GM19240 (cell line): Measurements from ENCODE around the gene PHRF1.
"Not testable (repeated sequence)": the region's sequence is repeated elsewhere in the genome, so short reads cannot be mapped to it uniquely, and the experiment has no call there.

Experiments used
- DNase-seq: peaks from one replicate; pipeline ENCODE4 v3.0.0; 2011; ENCODE audit warnings: low spot score; ENCODE audit not compliant: insufficient read length

The PHRF1 gene

DNA sequence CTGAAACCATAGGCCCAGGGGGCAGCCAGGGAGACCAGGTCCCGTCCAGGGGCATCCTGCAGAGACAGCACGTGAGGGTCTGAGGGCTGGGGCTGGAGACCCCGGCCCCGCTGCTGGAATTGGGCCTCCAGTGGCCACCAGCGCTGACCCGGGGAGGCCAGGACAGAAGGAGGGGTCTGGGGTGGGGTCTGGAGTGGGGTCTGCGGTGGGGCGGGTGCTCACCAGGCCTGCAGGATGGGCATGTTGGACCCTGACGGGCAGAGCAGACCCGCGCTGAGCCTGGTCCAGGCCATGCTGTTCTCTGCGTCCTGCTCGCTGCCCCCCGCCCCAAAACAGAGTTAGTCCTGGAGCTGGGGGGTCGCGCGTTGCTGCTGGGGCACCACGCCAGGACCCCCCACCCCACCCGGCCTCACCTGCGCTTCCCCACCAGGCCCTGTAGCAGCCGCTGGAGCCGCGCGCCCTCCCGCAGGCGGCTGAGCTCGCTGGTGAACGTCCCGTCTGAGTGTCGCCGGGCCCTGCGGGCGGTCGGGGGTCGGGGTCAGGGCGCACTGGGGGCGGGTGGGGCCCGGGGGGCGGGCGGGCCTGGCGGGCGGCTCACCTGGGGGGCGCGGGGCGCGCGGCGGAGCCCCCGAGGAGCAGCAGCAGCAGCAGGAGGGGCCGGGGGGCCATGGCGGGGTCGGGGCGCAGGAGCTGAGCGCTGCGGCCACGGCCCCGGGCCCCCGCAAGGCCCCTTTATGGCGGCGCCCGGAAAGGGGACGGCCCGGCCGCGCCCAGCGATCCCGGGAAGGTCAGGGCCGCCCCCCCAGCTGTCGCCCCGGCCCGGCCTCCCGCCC, 50.4 kb downstream of the PHRF1 start, which contains the start of gene SCT:
SCT (minus strand) TSS at position 707 of the 833 bp plus-strand sequence; CDS start at position 669, 38 bp downstream.
- DNase-seq, result no peak

DNA sequence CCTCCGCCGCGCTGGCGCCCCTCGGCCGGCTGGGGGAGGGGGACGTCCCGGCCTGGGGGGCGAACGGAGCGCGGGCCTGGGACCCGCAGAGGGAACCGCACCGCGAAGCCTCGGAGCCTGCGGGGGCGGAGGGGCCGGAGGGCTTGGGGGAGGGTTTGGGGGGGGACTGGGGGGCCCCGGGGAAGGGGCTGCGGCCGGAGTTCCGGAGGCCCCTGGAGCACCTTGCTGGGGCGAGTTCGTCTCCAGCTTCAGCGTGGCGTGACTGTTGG, 51.0 kb downstream of the PHRF1 start:
- no peak for DNase-seq

DNA sequence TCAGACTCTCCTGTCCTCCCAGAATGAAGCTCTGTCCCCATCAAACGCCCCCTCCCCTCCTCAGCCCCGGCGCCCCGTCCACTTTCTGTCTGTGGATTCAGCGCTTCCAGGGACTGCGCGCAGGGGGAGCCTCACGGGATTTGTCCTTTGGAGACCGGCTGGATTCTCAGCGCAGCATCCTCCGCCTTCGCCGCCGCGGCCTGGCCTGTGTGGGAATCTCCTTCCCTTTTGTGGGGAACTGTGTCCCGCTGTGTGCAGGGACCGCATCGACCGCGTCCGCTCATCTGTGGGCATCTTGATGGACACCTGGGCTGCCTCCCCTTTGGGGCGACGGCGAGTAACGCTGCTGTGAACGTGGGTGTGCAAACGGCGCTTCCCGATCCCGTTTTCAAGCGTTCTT, 51.8 kb downstream of the PHRF1 start:
- no peak for DNase-seq

DNA sequence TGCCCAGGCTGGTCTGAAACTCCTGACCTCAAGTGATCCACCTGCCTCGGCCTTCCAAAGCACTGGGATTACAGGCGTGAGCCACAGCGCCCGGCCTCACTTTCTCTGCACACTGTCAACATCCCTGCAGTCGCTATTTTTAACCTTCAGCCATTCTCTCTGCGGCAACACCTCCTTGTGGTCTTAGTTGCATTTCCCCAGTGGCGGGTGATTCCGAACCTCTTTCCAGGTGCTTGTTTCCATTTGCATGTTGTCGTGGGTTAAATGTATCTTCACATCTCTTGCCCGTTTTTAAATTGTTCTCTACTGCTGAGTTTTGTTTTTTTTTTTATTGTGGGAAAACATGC, 52.9 kb downstream of the PHRF1 start:
- DNase-seq, result no peak

DNA sequence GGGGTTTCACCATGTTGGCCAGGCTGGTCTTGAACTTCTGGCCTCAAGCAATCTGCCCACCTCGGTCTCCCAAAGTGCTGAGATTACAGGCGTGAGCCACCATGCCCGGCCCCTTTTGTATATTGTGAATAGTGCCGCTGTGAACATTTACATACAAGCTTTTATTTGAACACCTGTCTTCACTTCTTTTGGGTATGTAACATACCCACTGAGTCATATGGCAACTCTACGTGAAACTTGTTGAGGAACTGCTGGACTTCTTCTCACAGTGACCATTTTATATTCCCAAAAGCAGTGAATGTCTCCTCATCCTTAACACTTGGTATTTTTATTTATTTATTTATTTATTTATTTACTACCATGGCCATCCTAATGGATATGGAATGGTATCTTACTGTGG, 54.6 kb downstream of the PHRF1 start:
- no peak for DNase-seq

DNA sequence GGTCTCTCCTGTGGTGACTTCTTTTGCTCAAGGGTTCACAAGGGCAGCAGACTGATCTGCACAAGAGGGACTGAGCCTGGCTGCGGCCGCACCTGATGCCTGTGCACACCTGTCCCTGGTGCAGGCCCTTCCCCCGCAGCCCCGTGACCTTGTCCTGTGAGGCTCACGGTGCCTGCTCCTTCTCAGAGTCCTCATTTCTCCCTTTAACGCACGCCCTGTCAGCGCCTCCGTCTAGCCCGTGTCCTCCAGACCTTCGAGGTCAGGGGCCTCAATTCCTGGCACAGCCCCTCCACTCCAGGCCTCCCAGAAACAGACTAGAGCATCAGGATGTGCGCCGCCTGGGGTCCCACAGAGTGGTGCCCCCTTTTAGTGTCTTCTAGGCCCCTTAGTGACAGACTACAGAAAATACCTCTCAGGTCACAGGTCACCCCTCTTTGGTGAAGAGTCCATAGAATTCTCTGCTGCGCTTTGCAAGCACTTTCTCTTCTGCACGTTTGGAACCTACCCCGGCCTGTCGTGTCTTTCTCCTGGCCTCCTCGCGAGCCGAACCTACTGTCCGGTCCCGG, 59.8 kb downstream of the PHRF1 start:
- DNase-seq, result no peak

DNA sequence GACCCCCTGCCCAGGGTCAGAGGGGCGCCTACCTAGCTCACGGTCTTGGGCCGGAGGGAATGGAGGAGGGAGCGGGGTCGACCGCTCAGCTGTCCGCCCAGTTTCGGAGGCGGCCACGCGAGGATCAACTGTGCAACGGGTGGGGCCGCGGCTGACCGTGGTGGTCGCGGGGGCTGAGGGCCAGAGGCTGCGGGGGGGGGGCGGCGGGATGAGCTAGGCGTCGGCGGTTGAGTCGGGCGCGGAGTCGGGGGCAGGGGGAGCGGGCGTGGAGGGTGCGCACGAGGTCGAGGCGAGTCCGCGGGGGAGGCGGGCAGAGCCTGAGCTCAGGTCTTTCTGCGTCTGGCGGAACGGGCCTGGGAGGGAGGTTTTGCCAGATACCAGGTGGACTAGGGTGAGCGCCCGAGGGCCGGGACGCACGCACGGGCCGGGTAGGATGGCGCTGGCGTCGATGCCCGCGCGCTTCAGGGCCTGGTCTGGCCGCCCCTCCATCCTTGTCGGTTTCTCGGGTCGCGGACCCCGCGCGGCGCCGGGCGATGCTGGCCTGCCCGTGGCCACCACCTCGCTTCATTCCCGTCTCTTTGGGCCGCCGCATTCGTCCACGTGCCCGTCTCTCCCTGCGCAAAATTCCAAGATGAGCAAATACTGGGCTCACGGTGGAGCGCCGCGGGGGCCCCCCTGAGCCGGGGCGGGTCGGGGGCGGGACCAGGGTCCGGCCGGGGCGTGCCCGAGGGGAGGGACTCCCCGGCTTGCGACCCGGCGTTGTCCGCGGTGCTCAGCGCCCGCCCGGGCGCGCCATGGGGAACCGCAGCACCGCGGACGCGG, 60.5 kb downstream of the PHRF1 start, which contains the start of gene DRD4:
DRD4 (plus strand) TSS at position 759 of the 822 bp plus-strand sequence; CDS start at position 795, 36 bp downstream.
- no peak for DNase-seq

DNA sequence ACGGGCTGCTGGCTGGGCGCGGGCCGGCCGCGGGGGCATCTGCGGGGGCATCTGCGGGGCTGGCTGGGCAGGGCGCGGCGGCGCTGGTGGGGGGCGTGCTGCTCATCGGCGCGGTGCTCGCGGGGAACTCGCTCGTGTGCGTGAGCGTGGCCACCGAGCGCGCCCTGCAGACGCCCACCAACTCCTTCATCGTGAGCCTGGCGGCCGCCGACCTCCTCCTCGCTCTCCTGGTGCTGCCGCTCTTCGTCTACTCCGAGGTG, 61.0 kb downstream of the PHRF1 start:
- no peak for DNase-seq

DNA sequence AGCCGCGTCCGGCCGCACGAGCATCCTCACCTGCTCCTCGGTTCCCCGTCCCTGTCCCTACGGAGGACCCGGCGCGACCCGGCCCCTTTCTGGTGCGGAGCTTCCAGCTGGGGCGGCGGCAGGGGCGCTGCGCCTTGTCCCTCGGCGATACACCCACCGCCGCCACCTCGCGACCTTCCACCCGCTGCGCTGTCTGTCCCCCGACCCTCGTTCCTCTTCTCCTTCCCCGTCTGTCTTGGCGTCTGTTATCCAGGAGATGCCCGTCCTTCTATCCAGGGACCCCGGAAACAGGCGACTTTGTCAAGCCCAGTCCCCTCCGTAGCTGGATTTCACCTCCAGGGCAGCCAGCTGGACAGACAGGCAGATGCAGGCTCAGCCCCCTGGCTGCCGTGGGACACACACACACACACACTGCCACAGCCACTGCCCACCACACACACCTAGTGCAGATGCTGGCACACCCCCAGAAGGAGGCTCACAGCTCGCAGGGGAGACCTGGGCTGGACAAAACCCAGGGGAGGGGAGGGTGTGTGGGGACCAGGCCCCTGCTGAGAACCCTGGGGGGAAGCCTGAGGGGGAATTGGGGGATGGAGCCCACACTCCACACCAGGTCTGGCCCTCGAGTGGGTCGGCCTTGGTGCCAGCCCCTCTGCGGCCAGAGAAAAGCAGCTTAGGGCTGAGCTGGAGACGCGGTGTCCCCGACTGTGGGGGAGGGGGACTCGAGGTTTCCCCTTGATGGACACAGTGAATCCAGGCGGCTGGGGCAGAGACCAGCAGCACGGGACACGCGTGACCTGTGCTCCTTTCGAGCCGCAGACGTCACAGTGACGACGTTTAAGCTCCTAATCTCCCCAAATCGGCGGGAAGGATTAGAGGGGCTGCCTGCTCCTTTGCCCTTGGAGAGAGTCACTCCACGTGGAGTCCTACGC, 61.6 kb downstream of the PHRF1 start:
- no peak for DNase-seq

DNA sequence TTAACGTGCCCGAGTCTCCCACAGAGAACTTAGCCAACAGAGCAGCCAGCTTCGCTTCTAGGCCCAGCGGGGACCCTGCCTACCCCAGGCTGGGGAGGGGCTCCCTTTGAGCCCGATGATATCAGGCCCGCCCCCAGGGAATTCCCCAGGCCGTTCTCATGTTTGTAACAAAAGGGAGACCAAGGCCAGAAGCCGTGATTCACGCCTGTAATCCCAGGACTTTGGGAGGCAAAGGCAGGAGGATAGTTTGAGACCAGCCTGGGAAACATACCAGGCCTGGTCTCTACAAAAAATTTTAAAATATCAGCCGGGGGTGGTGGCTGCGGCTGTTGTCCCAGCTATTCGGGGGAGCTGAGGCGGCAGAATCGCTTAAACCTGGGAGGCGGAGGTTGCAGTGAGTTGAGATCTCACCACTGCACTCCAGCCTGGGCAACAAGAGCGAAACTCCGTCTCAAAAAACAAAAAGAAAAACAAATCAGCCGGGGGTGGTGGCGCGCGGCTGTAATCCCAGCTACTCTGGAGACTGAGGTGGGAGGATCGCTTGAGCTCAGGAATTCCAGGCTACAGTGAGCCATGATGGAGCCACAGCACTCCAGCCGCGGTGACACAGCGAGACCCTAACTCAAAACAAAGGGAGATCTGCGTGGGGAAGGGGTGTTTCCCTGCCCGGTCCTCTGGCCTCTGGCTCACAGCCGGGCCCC, 62.5 kb downstream of the PHRF1 start:
- no peak for DNase-seq

DNA sequence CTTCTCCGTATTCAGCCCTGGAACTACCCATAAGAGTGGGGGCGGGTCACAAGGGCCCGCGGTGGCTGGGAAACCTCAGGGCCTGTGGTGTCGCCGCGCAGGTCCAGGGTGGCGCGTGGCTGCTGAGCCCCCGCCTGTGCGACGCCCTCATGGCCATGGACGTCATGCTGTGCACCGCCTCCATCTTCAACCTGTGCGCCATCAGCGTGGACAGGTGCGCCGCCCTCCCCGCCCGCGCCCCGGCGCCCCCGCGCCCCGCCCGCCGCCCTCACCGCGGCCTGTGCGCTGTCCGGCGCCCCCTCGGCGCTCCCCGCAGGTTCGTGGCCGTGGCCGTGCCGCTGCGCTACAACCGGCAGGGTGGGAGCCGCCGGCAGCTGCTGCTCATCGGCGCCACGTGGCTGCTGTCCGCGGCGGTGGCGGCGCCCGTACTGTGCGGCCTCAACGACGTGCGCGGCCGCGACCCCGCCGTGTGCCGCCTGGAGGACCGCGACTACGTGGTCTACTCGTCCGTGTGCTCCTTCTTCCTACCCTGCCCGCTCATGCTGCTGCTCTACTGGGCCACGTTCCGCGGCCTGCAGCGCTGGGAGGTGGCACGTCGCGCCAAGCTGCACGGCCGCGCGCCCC, 63.2 kb downstream of the PHRF1 start:
- no peak for DNase-seq

DNA sequence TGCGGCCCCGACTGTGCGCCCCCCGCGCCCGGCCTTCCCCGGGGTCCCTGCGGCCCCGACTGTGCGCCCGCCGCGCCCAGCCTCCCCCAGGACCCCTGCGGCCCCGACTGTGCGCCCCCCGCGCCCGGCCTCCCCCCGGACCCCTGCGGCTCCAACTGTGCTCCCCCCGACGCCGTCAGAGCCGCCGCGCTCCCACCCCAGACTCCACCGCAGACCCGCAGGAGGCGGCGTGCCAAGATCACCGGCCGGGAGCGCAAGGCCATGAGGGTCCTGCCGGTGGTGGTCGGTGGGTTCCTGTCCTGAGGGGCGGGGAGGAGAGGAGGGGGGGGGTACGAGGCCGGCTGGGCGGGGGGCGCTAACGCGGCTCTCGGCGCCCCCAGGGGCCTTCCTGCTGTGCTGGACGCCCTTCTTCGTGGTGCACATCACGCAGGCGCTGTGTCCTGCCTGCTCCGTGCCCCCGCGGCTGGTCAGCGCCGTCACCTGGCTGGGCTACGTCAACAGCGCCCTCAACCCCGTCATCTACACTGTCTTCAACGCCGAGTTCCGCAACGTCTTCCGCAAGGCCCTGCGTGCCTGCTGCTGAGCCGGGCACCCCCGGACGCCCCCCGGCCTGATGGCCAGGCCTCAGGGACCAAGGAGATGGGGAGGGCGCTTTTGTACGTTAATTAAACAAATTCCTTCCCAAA, 63.9 kb downstream of the PHRF1 start:
- no peak for DNase-seq

DNA sequence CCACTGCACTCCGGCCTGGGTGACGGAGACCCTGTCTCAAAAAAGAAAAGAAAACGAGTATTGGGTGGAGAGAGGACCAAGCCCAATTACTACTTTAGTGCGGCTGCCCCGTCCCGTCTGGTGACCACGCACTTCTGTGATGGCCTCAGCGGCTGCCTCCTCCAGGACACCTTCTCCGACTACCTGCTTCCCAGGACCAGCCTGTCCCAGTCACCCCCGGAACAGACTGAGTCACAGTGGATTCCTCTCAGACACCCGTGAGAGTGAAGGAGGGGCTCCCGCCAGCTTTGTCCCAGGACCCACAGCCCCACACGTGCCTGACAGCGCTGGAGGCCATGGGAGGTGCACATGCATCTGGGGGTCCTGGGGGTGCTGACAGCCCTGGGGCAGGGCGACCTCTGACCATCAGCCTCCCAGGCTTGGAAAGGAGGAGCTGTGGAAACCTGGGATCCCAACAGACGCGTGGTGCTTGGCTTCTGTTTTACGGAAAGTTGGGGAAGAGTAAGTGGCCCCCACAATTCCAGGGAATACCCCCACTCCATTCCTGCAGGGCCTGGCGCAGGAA, 65.6 kb downstream of the PHRF1 start:
- DNase-seq, result no peak

DNA sequence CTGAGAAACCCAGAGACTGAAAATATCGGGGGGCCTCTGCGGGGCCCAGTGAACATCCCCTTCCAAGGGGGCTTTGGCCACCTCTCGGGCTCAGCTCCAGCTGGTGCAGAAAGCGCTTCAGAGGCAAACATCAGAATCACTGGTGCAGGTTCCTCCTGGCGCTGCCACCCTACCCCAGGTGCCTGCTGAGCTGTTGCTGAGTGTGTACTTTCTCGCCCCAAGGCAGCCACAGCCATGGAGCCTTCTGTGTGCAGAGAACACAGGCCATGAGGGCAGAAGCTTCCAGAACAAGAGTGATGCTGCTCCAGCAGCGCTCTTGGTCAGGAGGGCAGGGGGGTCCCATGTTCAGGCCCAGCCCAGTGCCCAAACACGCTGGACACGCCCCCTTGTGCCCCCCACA, 67.1 kb downstream of the PHRF1 start:
- DNase-seq, result no peak

DNA sequence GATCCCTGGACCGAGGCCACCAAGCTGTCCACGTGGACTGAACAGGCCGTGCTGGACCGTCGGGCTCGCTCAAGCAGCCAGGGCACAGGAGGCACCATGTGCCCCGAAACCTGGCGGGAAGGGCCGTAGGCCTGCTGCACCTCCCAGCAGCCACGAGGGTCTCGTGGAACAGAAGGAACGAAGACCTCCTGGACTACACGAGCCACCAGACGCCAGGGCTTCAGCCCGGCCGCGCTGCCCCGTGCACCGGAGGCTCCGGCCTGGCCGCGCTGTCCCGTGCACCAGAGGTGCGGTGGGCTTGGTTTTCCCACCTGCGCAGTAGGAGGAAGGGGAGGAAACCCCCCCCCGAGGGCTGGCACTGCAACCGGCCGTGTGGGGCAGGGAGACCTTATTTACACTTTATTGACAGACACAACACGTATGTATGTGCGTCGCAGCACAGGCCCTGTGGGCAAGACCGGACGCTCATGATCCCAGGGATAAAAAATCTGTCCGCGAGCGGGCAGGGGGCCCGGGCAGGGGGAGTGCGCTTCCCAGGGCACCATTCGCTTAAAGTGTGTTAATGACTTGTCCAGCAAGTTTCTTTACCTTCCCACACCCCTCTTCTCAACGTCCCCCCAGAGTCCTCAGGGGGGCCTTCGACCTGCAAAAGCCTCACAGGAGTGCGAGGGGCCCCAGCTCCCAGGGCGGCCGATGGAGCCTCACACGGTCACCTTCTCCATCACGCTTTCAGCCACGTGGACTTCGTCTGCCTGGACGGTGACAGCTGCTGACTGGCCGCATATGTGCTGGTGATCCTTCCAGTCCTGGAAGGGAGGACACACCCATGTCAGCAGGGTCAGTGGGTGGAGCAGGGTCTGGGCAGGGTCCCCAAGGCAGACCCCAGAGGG, 67.8 kb downstream of the PHRF1 start:
- DNase-seq, result no peak

DNA sequence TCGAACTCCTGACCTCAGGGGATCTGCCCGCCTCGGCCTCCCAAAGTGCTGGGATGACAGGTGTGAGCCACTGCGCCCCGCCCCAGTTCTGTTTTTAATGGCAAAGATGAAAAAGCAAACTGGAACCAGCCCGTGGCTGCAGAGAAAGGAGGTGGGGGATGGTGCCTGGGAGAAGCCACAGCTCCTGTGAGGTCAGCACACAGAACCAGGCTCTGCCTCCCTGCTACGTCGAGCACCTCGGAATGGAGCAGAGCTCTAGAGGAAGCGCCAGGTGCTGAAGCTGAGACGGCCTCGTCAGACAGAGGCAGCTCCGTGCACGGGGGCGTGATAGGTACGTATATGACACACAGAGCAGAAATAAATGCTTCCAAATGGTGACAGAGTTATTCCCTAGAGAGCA, 69.3 kb downstream of the PHRF1 start:
- DNase-seq, result no peak

DNA sequence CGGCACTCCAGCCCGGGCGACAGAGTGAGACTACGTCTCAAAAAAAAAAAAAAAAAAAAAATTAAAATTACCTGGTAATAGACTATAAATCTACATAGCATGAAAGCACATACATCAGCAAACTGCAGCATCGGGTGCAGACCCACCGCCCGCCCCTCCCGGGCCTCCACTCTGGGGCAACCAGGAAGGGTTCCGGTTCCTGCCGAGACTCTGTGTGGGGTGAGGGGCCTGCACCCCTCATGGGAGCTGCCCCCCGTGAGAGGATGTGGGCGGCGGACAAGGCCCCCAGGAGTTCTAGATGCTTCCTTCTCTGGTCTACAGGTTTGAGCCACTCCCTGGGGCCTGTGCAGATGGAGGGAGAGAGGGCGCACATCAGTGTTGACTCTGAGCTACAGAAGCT, 69.9 kb downstream of the PHRF1 start:
- DNase-seq, result no peak

DNA sequence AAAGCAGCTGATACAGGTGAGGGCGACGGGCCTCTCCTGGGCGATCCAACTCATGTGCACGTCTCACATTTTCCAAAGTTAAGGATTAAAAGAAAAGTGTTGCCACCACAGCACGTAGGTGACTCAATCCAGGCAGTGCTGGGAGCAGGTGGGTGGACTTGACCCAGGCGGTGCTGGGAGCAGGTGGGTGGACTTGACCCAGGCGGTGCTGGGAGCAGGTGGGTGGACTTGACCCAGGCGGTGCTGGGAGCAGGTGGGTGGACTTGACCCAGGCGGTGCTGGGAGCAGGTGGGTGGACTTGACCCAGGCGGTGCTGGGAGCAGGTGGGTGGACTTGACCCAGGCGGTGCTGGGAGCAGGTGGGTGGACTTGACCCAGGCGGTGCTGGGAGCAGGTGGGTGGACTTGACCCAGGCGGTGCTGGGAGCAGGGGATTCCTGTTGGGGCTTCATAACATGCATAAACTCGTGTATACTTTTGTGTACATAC, 71.4 kb downstream of the PHRF1 start:
- not testable (repeated sequence) for DNase-seq
